ENCODE measurements around the gene RIMBP3B. TPM values are rescaled to one million over a fixed set of nuclear protein-coding genes. Genes with fewer than 3 reads are reported as not detected.

Gene RIMBP3B, protein sequence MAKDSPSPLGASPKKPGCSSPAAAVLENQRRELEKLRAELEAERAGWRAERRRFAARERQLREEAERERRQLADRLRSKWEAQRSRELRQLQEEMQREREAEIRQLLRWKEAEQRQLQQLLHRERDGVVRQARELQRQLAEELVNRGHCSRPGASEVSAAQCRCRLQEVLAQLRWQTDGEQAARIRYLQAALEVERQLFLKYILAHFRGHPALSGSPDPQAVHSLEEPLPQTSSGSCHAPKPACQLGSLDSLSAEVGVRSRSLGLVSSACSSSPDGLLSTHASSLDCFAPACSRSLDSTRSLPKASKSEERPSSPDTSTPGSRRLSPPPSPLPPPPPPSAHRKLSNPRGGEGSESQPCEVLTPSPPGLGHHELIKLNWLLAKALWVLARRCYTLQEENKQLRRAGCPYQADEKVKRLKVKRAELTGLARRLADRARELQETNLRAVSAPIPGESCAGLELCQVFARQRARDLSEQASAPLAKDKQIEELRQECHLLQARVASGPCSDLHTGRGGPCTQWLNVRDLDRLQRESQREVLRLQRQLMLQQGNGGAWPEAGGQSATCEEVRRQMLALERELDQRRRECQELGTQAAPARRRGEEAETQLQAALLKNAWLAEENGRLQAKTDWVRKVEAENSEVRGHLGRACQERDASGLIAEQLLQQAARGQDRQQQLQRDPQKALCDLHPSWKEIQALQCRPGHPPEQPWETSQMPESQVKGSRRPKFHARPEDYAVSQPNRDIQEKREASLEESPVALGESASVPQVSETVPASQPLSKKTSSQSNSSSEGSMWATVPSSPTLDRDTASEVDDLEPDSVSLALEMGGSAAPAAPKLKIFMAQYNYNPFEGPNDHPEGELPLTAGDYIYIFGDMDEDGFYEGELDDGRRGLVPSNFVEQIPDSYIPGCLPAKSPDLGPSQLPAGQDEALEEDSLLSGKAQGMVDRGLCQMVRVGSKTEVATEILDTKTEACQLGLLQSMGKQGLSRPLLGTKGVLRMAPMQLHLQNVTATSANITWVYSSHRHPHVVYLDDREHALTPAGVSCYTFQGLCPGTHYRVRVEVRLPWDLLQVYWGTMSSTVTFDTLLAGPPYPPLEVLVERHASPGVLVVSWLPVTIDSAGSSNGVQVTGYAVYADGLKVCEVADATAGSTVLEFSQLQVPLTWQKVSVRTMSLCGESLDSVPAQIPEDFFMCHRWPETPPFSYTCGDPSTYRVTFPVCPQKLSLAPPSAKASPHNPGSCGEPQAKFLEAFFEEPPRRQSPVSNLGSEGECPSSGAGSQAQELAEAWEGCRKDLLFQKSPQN (N-terminal part only)
- total RNA-seq, result 1.2 TPM

GRCh38 chr22:21383701-21384467 lies at the start of gene RIMBP3B:
TSS of gene RIMBP3B (plus strand) at chr22:21383751. CDS start at chr22:21383859, 108 bp downstream.

GRCh38 chr22:21417227-21417746 lies 33.7 kb downstream of the RIMBP3B start, which contains the start of gene HIC2:
TSS of gene HIC2 (plus strand) at chr22:21417371. CDS start at chr22:21442832, 25,461 bp downstream.

Small RNAs within 50 kb of the gene (small RNA-seq; reads per million reads assigned to genes)
- not detected for gene RF00492
- gene RN7SKP63, result not detected

Other genes starting within 250 kb of the RIMBP3B start
- 8.5 TPM for gene HIC2, start 33.6 kb downstream of the RIMBP3B start, total RNA-seq
- gene TMEM191C, start 83.6 kb downstream of the RIMBP3B start, total RNA-seq, result 6.0 TPM
- 0.69 TPM for gene RIMBP3C, start 167.7 kb downstream of the RIMBP3B start, total RNA-seq
- gene UBE2L3, start 184.0 kb downstream of the RIMBP3B start, total RNA-seq, result 44.1 TPM
- 5.5 TPM for gene YDJC, start 246.3 kb downstream of the RIMBP3B start, total RNA-seq
- 0.23 TPM for gene CCDC116, start 249.0 kb downstream of the RIMBP3B start, total RNA-seq